WTC11 (cell line): Measurements from ENCODE around the gene C16orf90. TPM values are rescaled to one million over a fixed set of nuclear protein-coding genes. Genes with fewer than 3 reads are reported as not detected.

Experiments used
- ATAC-seq: fragments of 200-7000 bp; cut with Tn5 transposase; 2 replicates; pipeline ENCODE4 v1.10.0; 2021; ENCODE audit warnings: mild to moderate bottlenecking, moderate library complexity
- CTCF ChIA-PET: fragments of 300-600 bp; sonication (Branson Sonifier 250); formaldehyde crosslinking; loops from one replicate; lab custom pipeline; 2021; ENCODE audit warnings: antibody characterized with exemption; lab: Charles Lee
- POLR2A ChIA-PET: fragments of 350-600 bp; sonication (Branson Sonifier 250); formaldehyde crosslinking; loops from one replicate; lab custom pipeline; 2021; ENCODE audit warnings: antibody characterized with exemption; lab: Charles Lee
- DNase-seq: peaks from one replicate; pipeline ENCODE4 v3.0.0; 2021; ENCODE audit warnings: low spot score
- H3K27ac Mint-ChIP-seq: 2 replicates; pipeline ENCODE4 v1.8.0; 2021; ENCODE audit warnings: mixed read lengths
- H3K27me3 Mint-ChIP-seq: 2 replicates; pipeline ENCODE4 v1.8.0; 2021; ENCODE audit warnings: low read depth, mild to moderate bottlenecking, moderate library complexity, mixed read lengths
- H3K36me3 Mint-ChIP-seq: 2 replicates; pipeline ENCODE4 v1.8.0; 2021; ENCODE audit warnings: mixed read lengths
- H3K4me1 Mint-ChIP-seq: 2 replicates; pipeline ENCODE4 v1.8.0; 2022; ENCODE audit warnings: mixed read lengths
- H3K4me3 Mint-ChIP-seq: 2 replicates; pipeline ENCODE4 v1.8.0; 2021; ENCODE audit warnings: mild to moderate bottlenecking, moderate library complexity, mixed read lengths
- H3K9me3 Mint-ChIP-seq: 2 replicates; pipeline ENCODE4 v1.8.0; 2021; ENCODE audit warnings: mixed read lengths
- ATF1 ChIP-seq: sonication (generic); formaldehyde crosslinking; IDR thresholded peaks from 2 replicates; pipeline ENCODE4 v1.8.1; 2023; ENCODE audit warnings: mild to moderate bottlenecking, moderate library complexity, missing genetic modification reagents
- CBFB ChIP-seq: sonication (generic); formaldehyde crosslinking; IDR thresholded peaks from 2 replicates; pipeline ENCODE4 v1.8.1; 2022; ENCODE audit warnings: mild to moderate bottlenecking, low read depth, missing genetic modification reagents
- ESRRA ChIP-seq: sonication (generic); formaldehyde crosslinking; IDR thresholded peaks from 2 replicates; pipeline ENCODE4 v1.8.1; 2022; ENCODE audit warnings: mild to moderate bottlenecking, missing genetic modification reagents, borderline replicate concordance
- FOXK1 ChIP-seq: sonication (generic); formaldehyde crosslinking; IDR thresholded peaks from 2 replicates; pipeline ENCODE4 v1.8.0; 2022; ENCODE audit warnings: mild to moderate bottlenecking, moderate library complexity, missing genetic modification reagents
- FOXP1 ChIP-seq: sonication (generic); formaldehyde crosslinking; IDR thresholded peaks from 2 replicates; pipeline ENCODE4 v1.8.0; 2022; ENCODE audit warnings: missing genetic modification reagents, mild to moderate bottlenecking, moderate library complexity, borderline replicate concordance
- JAZF1 ChIP-seq: fragments of 250-450 bp; sonication (Bioruptor Pico); IDR thresholded peaks from 2 replicates; pipeline ENCODE4 v1.9.0; 2021; ENCODE audit warnings: moderate library complexity, mild to moderate bottlenecking, inconsistent platforms
- MAX ChIP-seq: sonication (generic); formaldehyde crosslinking; IDR thresholded peaks from 2 replicates; pipeline ENCODE4 v1.8.0; 2022; ENCODE audit warnings: mild to moderate bottlenecking, missing genetic modification reagents
- MXD4 ChIP-seq: fragments of 250-450 bp; sonication (Bioruptor Pico); IDR thresholded peaks from 2 replicates; pipeline ENCODE4 v1.8.0; 2021; ENCODE audit warnings: mild to moderate bottlenecking, moderate library complexity, borderline replicate concordance
- NFYB ChIP-seq: sonication (generic); formaldehyde crosslinking; conservative IDR thresholded peaks from 2 replicates; pipeline ENCODE4 v1.8.0; 2022; ENCODE audit warnings: low read depth, missing genetic modification reagents
- RORB ChIP-seq: fragments of 250-450 bp; sonication (Bioruptor Pico); IDR thresholded peaks from 2 replicates; pipeline ENCODE4 v1.9.0; 2021; ENCODE audit warnings: mild to moderate bottlenecking
- SMAD3 ChIP-seq: sonication (generic); formaldehyde crosslinking; IDR thresholded peaks from 2 replicates; pipeline ENCODE4 v1.8.0; 2022; ENCODE audit warnings: missing genetic modification reagents, mild to moderate bottlenecking, borderline replicate concordance
- SMAD4 ChIP-seq: sonication (generic); formaldehyde crosslinking; IDR thresholded peaks from 2 replicates; pipeline ENCODE4 v1.8.0; 2022; ENCODE audit warnings: mild to moderate bottlenecking, missing genetic modification reagents
- TCF7 ChIP-seq: sonication (generic); formaldehyde crosslinking; IDR thresholded peaks from 2 replicates; pipeline ENCODE4 v1.8.0; 2022; ENCODE audit warnings: mild to moderate bottlenecking, low read depth, missing genetic modification reagents, moderate library complexity
- TEAD1 ChIP-seq: sonication (generic); formaldehyde crosslinking; IDR thresholded peaks from 2 replicates; pipeline ENCODE4 v1.8.0; 2022; ENCODE audit warnings: mild to moderate bottlenecking, missing genetic modification reagents
- ZNF121 ChIP-seq: sonication (generic); formaldehyde crosslinking; IDR thresholded peaks from 2 replicates; pipeline ENCODE4 v1.8.0; 2023; ENCODE audit warnings: missing genetic modification reagents
- ZNF396 ChIP-seq: fragments of 250-450 bp; sonication (Bioruptor Pico); IDR thresholded peaks from 2 replicates; pipeline ENCODE4 v1.8.0; 2021; ENCODE audit warnings: mild to moderate bottlenecking, moderate library complexity, borderline replicate concordance
- ZNF423 ChIP-seq: fragments of 250-450 bp; sonication (Bioruptor Pico); IDR thresholded peaks from 2 replicates; pipeline ENCODE4 v2.1.2; 2022; ENCODE audit warnings: mild to moderate bottlenecking, moderate library complexity
- total RNA-seq: library from RNA; stranded (reverse); gene quantifications from 3 replicates; pipeline ENCODE4 v1.2.3, GENCODE V29; 2021
- TF ChIP-seq, protein P1 (sequence below): sonication (generic); formaldehyde crosslinking; IDR thresholded peaks from 2 replicates; pipeline ENCODE4 v1.8.0; 2023; ENCODE audit warnings: missing genetic modification reagents, mild to moderate bottlenecking, borderline replicate concordance
- TF ChIP-seq, protein P2 (sequence below): sonication (generic); formaldehyde crosslinking; IDR thresholded peaks from 2 replicates; pipeline ENCODE4 v1.8.0; 2023; ENCODE audit warnings: mild to moderate bottlenecking, missing genetic modification reagents
- TF ChIP-seq, protein P3 (sequence below): sonication (generic); formaldehyde crosslinking; IDR thresholded peaks from 2 replicates; pipeline ENCODE4 v1.8.0; 2022; ENCODE audit warnings: mild to moderate bottlenecking, missing genetic modification reagents
- TF ChIP-seq, protein P4 (sequence below): fragments of 200-600 bp; IDR thresholded peaks from 2 replicates; pipeline ENCODE4 v1.8.0; 2022; ENCODE audit warnings: antibody characterized with exemption
- TF ChIP-seq, protein P5 (sequence below): fragments of 250-450 bp; sonication (Bioruptor Pico); IDR thresholded peaks from 2 replicates; pipeline ENCODE4 v1.9.0; 2021; ENCODE audit warnings: moderate library complexity, mild to moderate bottlenecking, inconsistent platforms, borderline replicate concordance

The C16orf90 gene
- total RNA-seq, 1 experiment from 2014 or later = not detected

DNA sequence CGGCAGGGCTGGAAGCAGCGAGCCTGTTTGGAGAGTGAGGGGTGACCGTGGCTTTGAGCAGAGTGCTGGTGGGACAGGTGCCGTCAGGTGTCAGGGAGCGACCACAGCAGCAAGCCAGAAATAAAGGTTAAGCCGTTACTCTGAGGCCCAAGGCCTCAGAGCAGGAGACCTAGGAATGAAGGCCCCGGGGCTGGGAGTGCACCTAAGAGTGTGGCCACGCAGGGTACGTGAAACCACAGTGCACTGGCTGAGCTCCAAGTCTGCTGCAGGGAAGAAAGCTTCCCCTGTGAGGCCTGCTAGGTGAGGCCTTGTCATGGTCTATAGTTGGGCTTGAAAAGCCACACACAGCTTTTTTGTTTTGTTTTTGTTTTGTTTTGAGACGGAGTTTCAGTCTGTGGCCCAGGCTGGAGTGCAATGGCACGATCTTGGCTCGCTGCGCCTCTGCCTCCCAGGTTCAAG lies 14.2 kb upstream of the C16orf90 start (continued):
- TF ChIP-seq, protein P1, sequence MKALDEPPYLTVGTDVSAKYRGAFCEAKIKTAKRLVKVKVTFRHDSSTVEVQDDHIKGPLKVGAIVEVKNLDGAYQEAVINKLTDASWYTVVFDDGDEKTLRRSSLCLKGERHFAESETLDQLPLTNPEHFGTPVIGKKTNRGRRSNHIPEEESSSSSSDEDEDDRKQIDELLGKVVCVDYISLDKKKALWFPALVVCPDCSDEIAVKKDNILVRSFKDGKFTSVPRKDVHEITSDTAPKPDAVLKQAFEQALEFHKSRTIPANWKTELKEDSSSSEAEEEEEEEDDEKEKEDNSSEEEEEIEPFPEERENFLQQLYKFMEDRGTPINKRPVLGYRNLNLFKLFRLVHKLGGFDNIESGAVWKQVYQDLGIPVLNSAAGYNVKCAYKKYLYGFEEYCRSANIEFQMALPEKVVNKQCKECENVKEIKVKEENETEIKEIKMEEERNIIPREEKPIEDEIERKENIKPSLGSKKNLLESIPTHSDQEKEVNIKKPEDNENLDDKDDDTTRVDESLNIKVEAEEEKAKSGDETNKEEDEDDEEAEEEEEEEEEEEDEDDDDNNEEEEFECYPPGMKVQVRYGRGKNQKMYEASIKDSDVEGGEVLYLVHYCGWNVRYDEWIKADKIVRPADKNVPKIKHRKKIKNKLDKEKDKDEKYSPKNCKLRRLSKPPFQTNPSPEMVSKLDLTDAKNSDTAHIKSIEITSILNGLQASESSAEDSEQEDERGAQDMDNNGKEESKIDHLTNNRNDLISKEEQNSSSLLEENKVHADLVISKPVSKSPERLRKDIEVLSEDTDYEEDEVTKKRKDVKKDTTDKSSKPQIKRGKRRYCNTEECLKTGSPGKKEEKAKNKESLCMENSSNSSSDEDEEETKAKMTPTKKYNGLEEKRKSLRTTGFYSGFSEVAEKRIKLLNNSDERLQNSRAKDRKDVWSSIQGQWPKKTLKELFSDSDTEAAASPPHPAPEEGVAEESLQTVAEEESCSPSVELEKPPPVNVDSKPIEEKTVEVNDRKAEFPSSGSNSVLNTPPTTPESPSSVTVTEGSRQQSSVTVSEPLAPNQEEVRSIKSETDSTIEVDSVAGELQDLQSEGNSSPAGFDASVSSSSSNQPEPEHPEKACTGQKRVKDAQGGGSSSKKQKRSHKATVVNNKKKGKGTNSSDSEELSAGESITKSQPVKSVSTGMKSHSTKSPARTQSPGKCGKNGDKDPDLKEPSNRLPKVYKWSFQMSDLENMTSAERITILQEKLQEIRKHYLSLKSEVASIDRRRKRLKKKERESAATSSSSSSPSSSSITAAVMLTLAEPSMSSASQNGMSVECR (CRISPR knock-in tag) = no peak
- no peak for TF ChIP-seq SMAD4 (CRISPR knock-in tag)
- TF ChIP-seq SMAD3 (CRISPR knock-in tag) = no peak
- TF ChIP-seq MAX (CRISPR knock-in tag) = no peak

DNA sequence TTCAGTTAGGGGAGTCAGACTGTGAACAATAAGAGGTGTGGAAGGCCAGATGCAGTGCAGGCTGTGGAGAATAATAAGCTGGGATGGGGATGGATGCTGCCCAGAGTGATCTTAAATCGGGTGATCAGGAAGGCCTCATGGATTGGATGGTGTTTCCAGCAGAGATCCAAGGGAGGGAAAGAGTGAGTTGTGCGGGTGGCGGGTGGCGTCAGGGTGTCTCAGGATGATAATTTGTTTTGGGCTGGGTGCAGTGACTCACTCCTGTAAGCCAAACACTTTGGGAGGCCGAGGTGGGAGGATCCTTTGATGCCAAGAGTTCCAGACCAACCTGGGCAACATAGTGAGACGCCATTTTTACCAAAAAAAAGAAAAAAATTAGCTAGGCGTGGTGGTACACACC lies 13.4 kb upstream of the C16orf90 start:
- peaks cover 32% of the 10 kb centered on the region for H3K36me3 Mint-ChIP-seq
- ATAC-seq = no peak
- no peak overlapping the region; the same call in 1 of the 2 replicates for H3K27ac Mint-ChIP-seq
- no peaks in the 10 kb centered on the region for H3K27me3 Mint-ChIP-seq
- POLR2A ChIA-PET = no interaction called here
- no peak for DNase-seq
- H3K4me1 Mint-ChIP-seq = no peaks in the 10 kb centered on the region
- H3K4me3 Mint-ChIP-seq = no peak overlapping the region
- H3K9me3 Mint-ChIP-seq = no peaks in the 10 kb centered on the region
- CTCF ChIA-PET = no interaction called here
- TF ChIP-seq, protein P2, sequence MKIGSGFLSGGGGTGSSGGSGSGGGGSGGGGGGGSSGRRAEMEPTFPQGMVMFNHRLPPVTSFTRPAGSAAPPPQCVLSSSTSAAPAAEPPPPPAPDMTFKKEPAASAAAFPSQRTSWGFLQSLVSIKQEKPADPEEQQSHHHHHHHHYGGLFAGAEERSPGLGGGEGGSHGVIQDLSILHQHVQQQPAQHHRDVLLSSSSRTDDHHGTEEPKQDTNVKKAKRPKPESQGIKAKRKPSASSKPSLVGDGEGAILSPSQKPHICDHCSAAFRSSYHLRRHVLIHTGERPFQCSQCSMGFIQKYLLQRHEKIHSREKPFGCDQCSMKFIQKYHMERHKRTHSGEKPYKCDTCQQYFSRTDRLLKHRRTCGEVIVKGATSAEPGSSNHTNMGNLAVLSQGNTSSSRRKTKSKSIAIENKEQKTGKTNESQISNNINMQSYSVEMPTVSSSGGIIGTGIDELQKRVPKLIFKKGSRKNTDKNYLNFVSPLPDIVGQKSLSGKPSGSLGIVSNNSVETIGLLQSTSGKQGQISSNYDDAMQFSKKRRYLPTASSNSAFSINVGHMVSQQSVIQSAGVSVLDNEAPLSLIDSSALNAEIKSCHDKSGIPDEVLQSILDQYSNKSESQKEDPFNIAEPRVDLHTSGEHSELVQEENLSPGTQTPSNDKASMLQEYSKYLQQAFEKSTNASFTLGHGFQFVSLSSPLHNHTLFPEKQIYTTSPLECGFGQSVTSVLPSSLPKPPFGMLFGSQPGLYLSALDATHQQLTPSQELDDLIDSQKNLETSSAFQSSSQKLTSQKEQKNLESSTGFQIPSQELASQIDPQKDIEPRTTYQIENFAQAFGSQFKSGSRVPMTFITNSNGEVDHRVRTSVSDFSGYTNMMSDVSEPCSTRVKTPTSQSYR (CRISPR knock-in tag) = no peak
- TF ChIP-seq RORB (no peak), ZNF396 (no peak), NFYB (CRISPR knock-in tag) (no peak), ESRRA (CRISPR knock-in tag) (no peak), MXD4 (no peak), ZNF423 (CRISPR knock-in tag) (no peak), JAZF1 (no peak), ATF1 (CRISPR knock-in tag) (no peak), CBFB (CRISPR knock-in tag) (no peak), FOXP1 (no peak), TEAD1 (CRISPR knock-in tag) (no peak), ZNF121 (CRISPR knock-in tag) (no peak), TCF7 (no peak), FOXK1 (CRISPR knock-in tag) (no peak)
- TF ChIP-seq, protein P3, sequence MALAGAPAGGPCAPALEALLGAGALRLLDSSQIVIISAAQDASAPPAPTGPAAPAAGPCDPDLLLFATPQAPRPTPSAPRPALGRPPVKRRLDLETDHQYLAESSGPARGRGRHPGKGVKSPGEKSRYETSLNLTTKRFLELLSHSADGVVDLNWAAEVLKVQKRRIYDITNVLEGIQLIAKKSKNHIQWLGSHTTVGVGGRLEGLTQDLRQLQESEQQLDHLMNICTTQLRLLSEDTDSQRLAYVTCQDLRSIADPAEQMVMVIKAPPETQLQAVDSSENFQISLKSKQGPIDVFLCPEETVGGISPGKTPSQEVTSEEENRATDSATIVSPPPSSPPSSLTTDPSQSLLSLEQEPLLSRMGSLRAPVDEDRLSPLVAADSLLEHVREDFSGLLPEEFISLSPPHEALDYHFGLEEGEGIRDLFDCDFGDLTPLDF (CRISPR knock-in tag) = no peak
- TF ChIP-seq, protein P4, sequence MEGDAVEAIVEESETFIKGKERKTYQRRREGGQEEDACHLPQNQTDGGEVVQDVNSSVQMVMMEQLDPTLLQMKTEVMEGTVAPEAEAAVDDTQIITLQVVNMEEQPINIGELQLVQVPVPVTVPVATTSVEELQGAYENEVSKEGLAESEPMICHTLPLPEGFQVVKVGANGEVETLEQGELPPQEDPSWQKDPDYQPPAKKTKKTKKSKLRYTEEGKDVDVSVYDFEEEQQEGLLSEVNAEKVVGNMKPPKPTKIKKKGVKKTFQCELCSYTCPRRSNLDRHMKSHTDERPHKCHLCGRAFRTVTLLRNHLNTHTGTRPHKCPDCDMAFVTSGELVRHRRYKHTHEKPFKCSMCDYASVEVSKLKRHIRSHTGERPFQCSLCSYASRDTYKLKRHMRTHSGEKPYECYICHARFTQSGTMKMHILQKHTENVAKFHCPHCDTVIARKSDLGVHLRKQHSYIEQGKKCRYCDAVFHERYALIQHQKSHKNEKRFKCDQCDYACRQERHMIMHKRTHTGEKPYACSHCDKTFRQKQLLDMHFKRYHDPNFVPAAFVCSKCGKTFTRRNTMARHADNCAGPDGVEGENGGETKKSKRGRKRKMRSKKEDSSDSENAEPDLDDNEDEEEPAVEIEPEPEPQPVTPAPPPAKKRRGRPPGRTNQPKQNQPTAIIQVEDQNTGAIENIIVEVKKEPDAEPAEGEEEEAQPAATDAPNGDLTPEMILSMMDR = no peak
- TF ChIP-seq, protein P1 (CRISPR knock-in tag) = no peak
- TF ChIP-seq, protein P5, sequence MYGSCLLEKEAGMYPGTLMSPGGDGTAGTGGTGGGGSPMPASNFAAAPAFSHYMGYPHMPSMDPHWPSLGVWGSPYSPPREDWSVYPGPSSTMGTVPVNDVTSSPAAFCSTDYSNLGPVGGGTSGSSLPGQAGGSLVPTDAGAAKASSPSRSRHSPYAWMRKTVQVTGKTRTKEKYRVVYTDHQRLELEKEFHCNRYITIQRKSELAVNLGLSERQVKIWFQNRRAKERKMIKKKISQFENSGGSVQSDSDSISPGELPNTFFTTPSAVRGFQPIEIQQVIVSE (CRISPR knock-in tag) = no peak
